HepG2 (cell line): ENCODE data around the gene ADIPOR2. TPM values are rescaled to one million over a fixed set of nuclear protein-coding genes. Genes with fewer than 3 reads are reported as not detected.

ENCODE experiments used
- AGO2 ChIP-seq: fragments of 200-400 bp; formaldehyde crosslinking; optimal IDR thresholded peaks from 2 replicates; pipeline ENCODE3; 2017; ENCODE audit warnings: mild to moderate bottlenecking, low read depth, low read length, moderate library complexity
- FOXA3 ChIP-seq: IDR thresholded peaks from 2 replicates; pipeline ENCODE4 v1.6.1; 2016; ENCODE audit warnings: missing genetic modification reagents, missing compliant biosample characterization
- KLF15 ChIP-seq: sonication (generic); formaldehyde crosslinking; IDR thresholded peaks from 2 replicates; pipeline ENCODE4 v1.8.1; 2023; ENCODE audit warnings: borderline replicate concordance, mild to moderate bottlenecking, inconsistent platforms, missing genetic modification reagents, mixed read lengths
- NKX3-1 ChIP-seq: sonication (generic); formaldehyde crosslinking; IDR thresholded peaks from 2 replicates; pipeline ENCODE4 v1.5.0; 2020; ENCODE audit warnings: missing genetic modification reagents
- SNAI1 ChIP-seq: sonication (generic); formaldehyde crosslinking; IDR thresholded peaks from 2 replicates; pipeline ENCODE4 v1.5.0; 2020; ENCODE audit warnings: mild to moderate bottlenecking, missing genetic modification reagents, borderline replicate concordance
- ZNF44 ChIP-seq: sonication (generic); formaldehyde crosslinking; IDR thresholded peaks from 2 replicates; pipeline ENCODE4 v1.5.1; 2020; ENCODE audit warnings: mild to moderate bottlenecking, missing genetic modification reagents
- ZNF644 ChIP-seq: IDR thresholded peaks from 2 replicates; pipeline ENCODE4 v1.6.1; 2016; ENCODE audit warnings: low read depth
- polyA plus RNA-seq, 8 experiments: library from polyadenylated mRNA; depleted of rRNA in 3 of 8; stranded (reverse) in 7 of 8; unstranded in 1 of 8; fragments of >200 nt; fragmentation: Illumina TruSeq in 4 of 8; extraction: Trizol in 4 of 8; gene quantifications; 2 replicates each; pipeline versions ENCODE4 v1.2.1 to v1.2.3, GENCODE V29; 2011 to 2016; ENCODE audit warnings: low read depth in 4 of 8, missing spikeins in 1 of 8, mixed read lengths in 1 of 8; ENCODE audit not compliant: insufficient read depth in 1 of 8
- total RNA-seq, 5 experiments: library from RNA; depleted of rRNA; stranded (reverse); fragments of >200 nt; fragmentation: Illumina TruSeq; extraction: Trizol; gene quantifications; 2 replicates each; pipeline ENCODE4 v1.2.3, GENCODE V29; 2016; ENCODE audit warnings: low read depth in 1 of 5
- TF ChIP-seq, protein P1 (sequence below): sonication (generic); formaldehyde crosslinking; IDR thresholded peaks from 2 replicates; pipeline ENCODE4 v1.5.0; 2020; ENCODE audit warnings: mild to moderate bottlenecking, missing genetic modification reagents, borderline replicate concordance
- TF ChIP-seq, protein P2 (sequence below): sonication (generic); formaldehyde crosslinking; IDR thresholded peaks from 2 replicates; pipeline ENCODE4 v1.4.0; 2020; ENCODE audit warnings: mild to moderate bottlenecking, missing genetic modification reagents
- TF ChIP-seq, protein P3 (sequence below): sonication (generic); formaldehyde crosslinking; IDR thresholded peaks from 2 replicates; pipeline ENCODE4 v1.5.1; 2020; ENCODE audit warnings: mild to moderate bottlenecking, missing genetic modification reagents
- TF ChIP-seq, protein P4 (sequence below): sonication (generic); formaldehyde crosslinking; IDR thresholded peaks from 2 replicates; pipeline ENCODE4 v1.4.0; 2020; ENCODE audit warnings: low read depth, mild to moderate bottlenecking, missing genetic modification reagents

Gene ADIPOR2
- total and polyA plus RNA-seq, 2 of the 13 experiments (the other 11 are each of a cell fraction or from before 2014, with no cell fraction given): 35.2 to 52.2 TPM

DNA sequence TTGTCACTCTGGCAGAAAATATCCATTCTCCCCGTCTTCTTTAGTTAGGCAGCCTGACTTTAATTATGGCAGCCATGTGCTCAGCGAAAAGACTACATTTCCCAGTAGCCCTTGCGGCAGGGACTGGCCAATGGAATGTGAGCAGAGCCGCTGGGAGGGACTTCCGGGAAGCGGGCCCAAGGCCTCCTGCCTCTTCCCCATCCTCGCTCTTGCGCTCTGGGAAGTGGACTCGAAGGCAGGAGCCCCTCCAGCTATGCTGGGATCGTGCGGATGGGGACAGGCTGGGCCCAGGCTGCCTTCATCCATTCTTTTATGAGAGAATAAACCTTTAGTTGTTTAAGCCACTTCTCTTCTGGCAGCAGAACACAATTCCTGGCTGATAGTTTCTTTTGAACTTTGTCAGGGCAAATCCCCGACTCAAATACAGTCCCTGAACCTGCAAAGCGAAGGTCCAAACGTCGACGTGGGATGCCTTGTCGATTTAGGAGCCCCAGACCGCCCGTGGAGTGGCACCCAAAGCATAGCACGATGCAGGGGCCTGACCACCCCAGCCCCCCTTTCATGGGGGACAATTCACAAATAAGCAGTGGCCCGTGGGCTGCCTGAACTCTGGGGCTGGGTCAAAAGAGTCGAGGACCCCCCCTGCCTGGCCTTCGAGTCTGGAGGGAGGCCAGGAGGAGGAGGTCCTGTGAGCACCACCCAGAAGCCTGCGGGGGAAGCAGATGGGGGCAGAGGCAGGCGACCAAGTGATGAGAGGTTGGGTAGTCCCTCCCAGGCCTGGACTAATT lies 113.9 kb downstream of the ADIPOR2 start (continued):
- TF ChIP-seq, protein P1, sequence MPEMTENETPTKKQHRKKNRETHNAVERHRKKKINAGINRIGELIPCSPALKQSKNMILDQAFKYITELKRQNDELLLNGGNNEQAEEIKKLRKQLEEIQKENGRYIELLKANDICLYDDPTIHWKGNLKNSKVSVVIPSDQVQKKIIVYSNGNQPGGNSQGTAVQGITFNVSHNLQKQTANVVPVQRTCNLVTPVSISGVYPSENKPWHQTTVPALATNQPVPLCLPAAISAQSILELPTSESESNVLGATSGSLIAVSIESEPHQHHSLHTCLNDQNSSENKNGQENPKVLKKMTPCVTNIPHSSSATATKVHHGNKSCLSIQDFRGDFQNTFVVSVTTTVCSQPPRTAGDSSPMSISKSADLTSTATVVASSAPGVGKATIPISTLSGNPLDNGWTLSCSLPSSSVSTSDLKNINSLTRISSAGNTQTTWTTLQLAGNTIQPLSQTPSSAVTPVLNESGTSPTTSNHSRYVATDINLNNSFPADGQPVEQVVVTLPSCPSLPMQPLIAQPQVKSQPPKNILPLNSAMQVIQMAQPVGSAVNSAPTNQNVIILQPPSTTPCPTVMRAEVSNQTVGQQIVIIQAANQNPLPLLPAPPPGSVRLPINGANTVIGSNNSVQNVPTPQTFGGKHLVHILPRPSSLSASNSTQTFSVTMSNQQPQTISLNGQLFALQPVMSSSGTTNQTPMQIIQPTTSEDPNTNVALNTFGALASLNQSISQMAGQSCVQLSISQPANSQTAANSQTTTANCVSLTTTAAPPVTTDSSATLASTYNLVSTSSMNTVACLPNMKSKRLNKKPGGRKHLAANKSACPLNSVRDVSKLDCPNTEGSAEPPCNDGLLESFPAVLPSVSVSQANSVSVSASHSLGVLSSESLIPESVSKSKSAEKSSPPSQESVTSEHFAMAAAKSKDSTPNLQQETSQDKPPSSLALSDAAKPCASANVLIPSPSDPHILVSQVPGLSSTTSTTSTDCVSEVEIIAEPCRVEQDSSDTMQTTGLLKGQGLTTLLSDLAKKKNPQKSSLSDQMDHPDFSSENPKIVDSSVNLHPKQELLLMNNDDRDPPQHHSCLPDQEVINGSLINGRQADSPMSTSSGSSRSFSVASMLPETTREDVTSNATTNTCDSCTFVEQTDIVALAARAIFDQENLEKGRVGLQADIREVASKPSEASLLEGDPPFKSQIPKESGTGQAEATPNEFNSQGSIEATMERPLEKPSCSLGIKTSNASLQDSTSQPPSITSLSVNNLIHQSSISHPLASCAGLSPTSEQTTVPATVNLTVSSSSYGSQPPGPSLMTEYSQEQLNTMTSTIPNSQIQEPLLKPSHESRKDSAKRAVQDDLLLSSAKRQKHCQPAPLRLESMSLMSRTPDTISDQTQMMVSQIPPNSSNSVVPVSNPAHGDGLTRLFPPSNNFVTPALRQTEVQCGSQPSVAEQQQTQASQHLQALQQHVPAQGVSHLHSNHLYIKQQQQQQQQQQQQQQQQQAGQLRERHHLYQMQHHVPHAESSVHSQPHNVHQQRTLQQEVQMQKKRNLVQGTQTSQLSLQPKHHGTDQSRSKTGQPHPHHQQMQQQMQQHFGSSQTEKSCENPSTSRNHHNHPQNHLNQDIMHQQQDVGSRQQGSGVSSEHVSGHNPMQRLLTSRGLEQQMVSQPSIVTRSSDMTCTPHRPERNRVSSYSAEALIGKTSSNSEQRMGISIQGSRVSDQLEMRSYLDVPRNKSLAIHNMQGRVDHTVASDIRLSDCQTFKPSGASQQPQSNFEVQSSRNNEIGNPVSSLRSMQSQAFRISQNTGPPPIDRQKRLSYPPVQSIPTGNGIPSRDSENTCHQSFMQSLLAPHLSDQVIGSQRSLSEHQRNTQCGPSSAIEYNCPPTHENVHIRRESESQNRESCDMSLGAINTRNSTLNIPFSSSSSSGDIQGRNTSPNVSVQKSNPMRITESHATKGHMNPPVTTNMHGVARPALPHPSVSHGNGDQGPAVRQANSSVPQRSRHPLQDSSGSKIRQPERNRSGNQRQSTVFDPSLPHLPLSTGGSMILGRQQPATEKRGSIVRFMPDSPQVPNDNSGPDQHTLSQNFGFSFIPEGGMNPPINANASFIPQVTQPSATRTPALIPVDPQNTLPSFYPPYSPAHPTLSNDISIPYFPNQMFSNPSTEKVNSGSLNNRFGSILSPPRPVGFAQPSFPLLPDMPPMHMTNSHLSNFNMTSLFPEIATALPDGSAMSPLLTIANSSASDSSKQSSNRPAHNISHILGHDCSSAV (CRISPR knock-in tag): no peak
- TF ChIP-seq ZNF644: no peak
- TF ChIP-seq KLF15 (CRISPR knock-in tag): no peak
- TF ChIP-seq FOXA3 (CRISPR knock-in tag): no peak
- no peak for TF ChIP-seq SNAI1
- TF ChIP-seq ZNF44: no peak
- TF ChIP-seq, protein P2, sequence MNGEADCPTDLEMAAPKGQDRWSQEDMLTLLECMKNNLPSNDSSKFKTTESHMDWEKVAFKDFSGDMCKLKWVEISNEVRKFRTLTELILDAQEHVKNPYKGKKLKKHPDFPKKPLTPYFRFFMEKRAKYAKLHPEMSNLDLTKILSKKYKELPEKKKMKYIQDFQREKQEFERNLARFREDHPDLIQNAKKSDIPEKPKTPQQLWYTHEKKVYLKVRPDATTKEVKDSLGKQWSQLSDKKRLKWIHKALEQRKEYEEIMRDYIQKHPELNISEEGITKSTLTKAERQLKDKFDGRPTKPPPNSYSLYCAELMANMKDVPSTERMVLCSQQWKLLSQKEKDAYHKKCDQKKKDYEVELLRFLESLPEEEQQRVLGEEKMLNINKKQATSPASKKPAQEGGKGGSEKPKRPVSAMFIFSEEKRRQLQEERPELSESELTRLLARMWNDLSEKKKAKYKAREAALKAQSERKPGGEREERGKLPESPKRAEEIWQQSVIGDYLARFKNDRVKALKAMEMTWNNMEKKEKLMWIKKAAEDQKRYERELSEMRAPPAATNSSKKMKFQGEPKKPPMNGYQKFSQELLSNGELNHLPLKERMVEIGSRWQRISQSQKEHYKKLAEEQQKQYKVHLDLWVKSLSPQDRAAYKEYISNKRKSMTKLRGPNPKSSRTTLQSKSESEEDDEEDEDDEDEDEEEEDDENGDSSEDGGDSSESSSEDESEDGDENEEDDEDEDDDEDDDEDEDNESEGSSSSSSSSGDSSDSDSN (CRISPR knock-in tag): no peak
- TF ChIP-seq AGO2: peak; percentile 47
- TF ChIP-seq NKX3-1 (CRISPR knock-in tag): no peak
- TF ChIP-seq, protein P3, sequence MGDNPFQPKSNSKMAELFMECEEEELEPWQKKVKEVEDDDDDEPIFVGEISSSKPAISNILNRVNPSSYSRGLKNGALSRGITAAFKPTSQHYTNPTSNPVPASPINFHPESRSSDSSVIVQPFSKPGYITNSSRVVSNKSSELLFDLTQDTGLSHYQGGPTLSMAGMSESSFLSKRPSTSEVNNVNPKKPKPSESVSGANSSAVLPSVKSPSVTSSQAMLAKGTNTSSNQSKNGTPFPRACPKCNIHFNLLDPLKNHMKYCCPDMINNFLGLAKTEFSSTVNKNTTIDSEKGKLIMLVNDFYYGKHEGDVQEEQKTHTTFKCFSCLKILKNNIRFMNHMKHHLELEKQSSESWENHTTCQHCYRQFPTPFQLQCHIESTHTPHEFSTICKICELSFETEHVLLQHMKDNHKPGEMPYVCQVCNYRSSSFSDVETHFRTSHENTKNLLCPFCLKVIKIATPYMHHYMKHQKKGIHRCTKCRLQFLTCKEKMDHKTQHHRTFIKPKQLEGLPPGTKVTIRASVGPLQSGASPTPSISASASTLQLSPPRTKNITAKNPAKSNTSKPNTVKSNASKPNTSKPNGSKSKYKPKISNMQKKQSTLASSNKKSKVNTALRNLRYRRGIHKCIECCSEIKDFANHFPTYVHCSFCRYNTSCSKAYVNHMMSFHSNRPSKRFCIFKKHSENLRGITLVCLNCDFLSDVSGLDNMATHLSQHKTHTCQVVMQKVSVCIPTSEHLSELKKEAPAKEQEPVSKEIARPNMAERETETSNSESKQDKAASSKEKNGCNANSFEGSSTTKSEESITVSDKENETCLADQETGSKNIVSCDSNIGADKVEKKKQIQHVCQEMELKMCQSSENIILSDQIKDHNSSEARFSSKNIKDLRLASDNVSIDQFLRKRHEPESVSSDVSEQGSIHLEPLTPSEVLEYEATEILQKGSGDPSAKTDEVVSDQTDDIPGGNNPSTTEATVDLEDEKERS (CRISPR knock-in tag): peak; percentile 24; the same call in 1 of the 2 replicates
- TF ChIP-seq, protein P4, sequence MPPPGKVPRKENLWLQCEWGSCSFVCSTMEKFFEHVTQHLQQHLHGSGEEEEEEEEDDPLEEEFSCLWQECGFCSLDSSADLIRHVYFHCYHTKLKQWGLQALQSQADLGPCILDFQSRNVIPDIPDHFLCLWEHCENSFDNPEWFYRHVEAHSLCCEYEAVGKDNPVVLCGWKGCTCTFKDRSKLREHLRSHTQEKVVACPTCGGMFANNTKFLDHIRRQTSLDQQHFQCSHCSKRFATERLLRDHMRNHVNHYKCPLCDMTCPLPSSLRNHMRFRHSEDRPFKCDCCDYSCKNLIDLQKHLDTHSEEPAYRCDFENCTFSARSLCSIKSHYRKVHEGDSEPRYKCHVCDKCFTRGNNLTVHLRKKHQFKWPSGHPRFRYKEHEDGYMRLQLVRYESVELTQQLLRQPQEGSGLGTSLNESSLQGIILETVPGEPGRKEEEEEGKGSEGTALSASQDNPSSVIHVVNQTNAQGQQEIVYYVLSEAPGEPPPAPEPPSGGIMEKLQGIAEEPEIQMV (CRISPR knock-in tag): no peak
